Measurements from ENCODE around the gene PRCP. TPM values are rescaled to one million over a fixed set of nuclear protein-coding genes. Genes with fewer than 3 reads are reported as not detected.

PRCP gene
- total RNA-seq, 1 experiment from 2014 or later, result 51.5 TPM

GRCh38 chr11:82826526-82826925 lies 73.7 kb downstream of the PRCP start:
- POLR2A ChIA-PET (ENCODE audit: unreplicated experiment), result no interaction called here
- H3K36me3 ChIP-seq (ENCODE audit: low read depth, low read length), result no peaks in the 10 kb centered on the region

GRCh38 chr11:82823647-82824619 lies 76.3 kb downstream of the PRCP start:
- H2AFZ ChIP-seq (ENCODE audit: low read length), result no peak overlapping the region
- H3K4me1 ChIP-seq (ENCODE audit: insufficient read depth, low read length), result no peaks in the 10 kb centered on the region
- ChIA-PET POLR2A (ENCODE audit: unreplicated experiment) (interaction anchor here (0.6 kb wide), 1 partner anchor 106 kb away, joined by 3 read pairs; no protein-coding TSS in a partner anchor), CTCF (no interaction called here)
- DNase-seq (no peak), ATAC-seq (no peak)
- no peak overlapping the region for H3K4me2 ChIP-seq (ENCODE audit: low read length)
- no peaks in the 10 kb centered on the region for H3K36me3 ChIP-seq (ENCODE audit: low read depth, low read length)
- H3F3A ChIP-seq (ENCODE audit: low read length, unreplicated experiment), result no peaks in the 10 kb centered on the region
- no TSS peak for BruUV-seq (replicated peaks)
- no peaks in the 10 kb centered on the region for H4K20me1 ChIP-seq (ENCODE audit: low read length)
- TF ChIP-seq EZH2phosphoT487 (IDR thresholded peaks at IDR 0.05; ENCODE audit: borderline replicate concordance, low read length), result no peak
- no peak for TF ChIP-seq EZH2 (IDR thresholded peaks at IDR 0.05; ENCODE audit: low read length, unreplicated experiment)
- TF ChIP-seq CTCF (conservative IDR thresholded peaks at IDR 0.05; ENCODE audit: low read depth, low read length), result no peak
- H3K27me3 ChIP-seq (ENCODE audit: low read length), result no peaks in the 10 kb centered on the region
- intact Hi-C loops (cut with micrococcal nuclease), result no loop called here
- H3K4me3 ChIP-seq (ENCODE audit: low read length), result no peak overlapping the region
- no peaks in the 10 kb centered on the region for H3K9me2 ChIP-seq (replicated peaks; ENCODE audit: low read length)
- H3K27ac ChIP-seq (ENCODE audit: low read length), result no peak overlapping the region
- no peak overlapping the region for H3K9ac ChIP-seq (ENCODE audit: low read length)
- H3K79me2 ChIP-seq (ENCODE audit: low read length), result no peaks in the 10 kb centered on the region
- no peaks in the 10 kb centered on the region for H3K9me3 ChIP-seq (ENCODE audit: low read length)

More at GRCh38 chr11:82826526-82826925, 73.7 kb downstream of the PRCP start:
- CTCF ChIA-PET, result no interaction called here
- no peak for DNase-seq
- TF ChIP-seq EZH2 (IDR thresholded peaks at IDR 0.05; ENCODE audit: low read length, unreplicated experiment), result no peak
- TF ChIP-seq CTCF (conservative IDR thresholded peaks at IDR 0.05; ENCODE audit: low read depth, low read length), result no peak
- TF ChIP-seq EZH2phosphoT487 (IDR thresholded peaks at IDR 0.05; ENCODE audit: borderline replicate concordance, low read length), result no peak
- intact Hi-C loops (cut with micrococcal nuclease), result no loop called here
- no peaks in the 10 kb centered on the region for H3K9me3 ChIP-seq (ENCODE audit: low read length)
- no peak overlapping the region for H3K9ac ChIP-seq (ENCODE audit: low read length)
- BruUV-seq (replicated peaks), result no TSS peak
- no peak overlapping the region for H3K4me3 ChIP-seq (ENCODE audit: low read length)
- no peak for ATAC-seq
- H3F3A ChIP-seq (ENCODE audit: low read length, unreplicated experiment), result no peaks in the 10 kb centered on the region
- no peak overlapping the region for H3K27ac ChIP-seq (ENCODE audit: low read length)
- no peaks in the 10 kb centered on the region for H3K9me2 ChIP-seq (replicated peaks; ENCODE audit: low read length)
- H4K20me1 ChIP-seq (ENCODE audit: low read length), result no peaks in the 10 kb centered on the region
- no peaks in the 10 kb centered on the region for H3K27me3 ChIP-seq (ENCODE audit: low read length)
- no peaks in the 10 kb centered on the region for H3K79me2 ChIP-seq (ENCODE audit: low read length)
- no peak overlapping the region for H3K4me2 ChIP-seq (ENCODE audit: low read length)
- no peak overlapping the region for H2AFZ ChIP-seq (ENCODE audit: low read length)
- no peaks in the 10 kb centered on the region for H3K4me1 ChIP-seq (ENCODE audit: insufficient read depth, low read length)

Data from PC-3 (cell line).